Panc1 (cell line): ENCODE results near the gene CELF2. TPM values are rescaled to one million over a fixed set of nuclear protein-coding genes. Genes with fewer than 3 reads are reported as not detected.

Source experiments
- ATAC-seq: fragments of 200-7000 bp; cut with Tn5 transposase; 2 replicates; pipeline ENCODE4 v1.9.1; 2020; ENCODE audit warnings: mild to moderate bottlenecking, moderate library complexity
- BruUV-seq: library from RNA; stranded (reverse); fragments of 400-500 nt; replicated peaks from 2 replicates; lab custom pipeline; 2021; lab: Mats Ljungman, UMichigan
- CTCF ChIA-PET: fragments of 300-600 bp; sonication (Branson Sonifier 250); formaldehyde crosslinking; loops from one replicate; lab custom pipeline; 2022; ENCODE audit warnings: antibody characterized with exemption; lab: Charles Lee
- POLR2A ChIA-PET: fragments of 300-600 bp; sonication (Branson Sonifier 250); formaldehyde crosslinking; loops from one replicate; lab custom pipeline; 2022; ENCODE audit warnings: antibody characterized with exemption; lab: Charles Lee
- DNase-seq: peaks from one replicate; pipeline ENCODE4 v3.0.0-alpha.2; 2010; ENCODE audit warnings: low read depth, low spot score
- H3K27ac ChIP-seq: 2 replicates; pipeline ENCODE4 v1.5.1; 2011; ENCODE audit warnings: mild to moderate bottlenecking, low read length, inconsistent platforms
- H3K27me3 ChIP-seq: fragments of 200-500 bp; sonication (Bioruptor generic); 2 replicates; pipeline ENCODE4 v1.6.0; 2014; ENCODE audit warnings: low read length, inconsistent platforms; ENCODE audit not compliant: control insufficient read depth, insufficient read depth
- H3K36me3 ChIP-seq: fragments of 200-500 bp; sonication (Bioruptor generic); 2 replicates; pipeline ENCODE4 v1.5.1; 2014; ENCODE audit warnings: inconsistent platforms, mild to moderate bottlenecking, low read length, moderate library complexity; ENCODE audit not compliant: control insufficient read depth, insufficient read depth
- H3K4me1 ChIP-seq: 2 replicates; pipeline ENCODE4 v1.5.1; 2011; ENCODE audit warnings: inconsistent platforms, mild to moderate bottlenecking, low read length, moderate library complexity; ENCODE audit not compliant: control insufficient read depth, insufficient read depth
- H3K4me3 ChIP-seq, 2 experiments: 2 replicates each; pipeline ENCODE4 v1.5.1; 2011 to 2012; ENCODE audit warnings: low read depth in 2 of 2, low read length in 2 of 2, mild to moderate bottlenecking in 2 of 2, inconsistent platforms in 1 of 2, moderate library complexity in 1 of 2
- H3K9me3 ChIP-seq: fragments of 200-500 bp; sonication (Bioruptor generic); 2 replicates; pipeline ENCODE4 v1.5.1; 2014; ENCODE audit warnings: low read depth, mild to moderate bottlenecking, inconsistent platforms, low read length, moderate library complexity; ENCODE audit not compliant: control insufficient read depth, insufficient read depth
- CTCF ChIP-seq: fragments of 450-650 bp; IDR thresholded peaks from 2 replicates; pipeline ENCODE4 v1.5.1; 2017; ENCODE audit warnings: mild to moderate bottlenecking
- POLR2AphosphoS5 ChIP-seq: IDR thresholded peaks from 2 replicates; pipeline ENCODE4 v1.6.1; 2012; ENCODE audit warnings: mild to moderate bottlenecking, low read depth, low read length, moderate library complexity
- REST ChIP-seq, 2 experiments: IDR thresholded peaks; 2 replicates each; pipeline ENCODE4 v1.6.1; 2011 to 2012; ENCODE audit warnings: low read depth in 2 of 2, control low read depth in 1 of 2, low read length in 1 of 2, mild to moderate bottlenecking in 1 of 2, moderate library complexity in 1 of 2; ENCODE audit not compliant: insufficient read depth in 1 of 2
- SIN3A ChIP-seq: IDR thresholded peaks from 2 replicates; pipeline ENCODE4 v1.6.1; 2012; ENCODE audit warnings: low read depth, mild to moderate bottlenecking, low read length, moderate library complexity, borderline replicate concordance; ENCODE audit not compliant: insufficient read depth
- TCF7L2 ChIP-seq: IDR thresholded peaks from 2 replicates; pipeline ENCODE4 v1.6.1; 2011; ENCODE audit warnings: mild to moderate bottlenecking, low read depth, low read length, inconsistent platforms
- in situ Hi-C: cut with HindIII; loops from 2 replicates; pipeline ENCODE4 v1.10.0; 2016; ENCODE audit warnings: low sequenced_read_pairs, low pct_unique_long_range_greater_than_20kb
- intact Hi-C: fragments of 100-400 bp; cut with micrococcal nuclease; formaldehyde crosslinking; loops from one replicate; pipeline ENCODE4 v1.10.0; 2022; ENCODE audit not compliant: unreplicated experiment
- total RNA-seq: library from RNA; stranded (reverse); gene quantifications from one replicate; pipeline ENCODE4 v1.2.1, GENCODE V29; 2021; ENCODE audit not compliant: unreplicated experiment

CELF2 gene
- total RNA-seq, 1 experiment from 2014 or later, result 0.44 TPM

GRCh38 chr10:10986606-10987005, 31.1 kb upstream of the CELF2 start:
- no peak for TF ChIP-seq SIN3A
- TF ChIP-seq REST (IDR thresholded peaks at IDR 0.05; ENCODE audit: insufficient read depth in 1 of 2, low read depth in 2 of 2, low read length in 1 of 2), result no peak
- no peak for TF ChIP-seq TCF7L2
- no peak for TF ChIP-seq CTCF
- no peak for TF ChIP-seq POLR2AphosphoS5
- no TSS peak for BruUV-seq
- intact Hi-C loops (no loop called here), in situ Hi-C loops (no loop called here)
- Histone ChIP-seq H3K27me3 (no peaks in the 10 kb centered on the region), H3K9me3 (no peaks in the 10 kb centered on the region), H3K36me3 (no peaks in the 10 kb centered on the region), H3K4me1 (no peaks in the 10 kb centered on the region), H3K27ac (no peak overlapping the region), H3K4me3 (no peak overlapping the region)
- DNase-seq (no peak), ATAC-seq (no peak)
- ChIA-PET CTCF (no interaction called here), POLR2A (no interaction called here)

- no peaks in the 10 kb centered on the region for H3K4me1 ChIP-seq
- CTCF ChIA-PET, result no interaction called here
- no peaks in the 10 kb centered on the region for H3K36me3 ChIP-seq
- no peak overlapping the region for H3K4me3 ChIP-seq
- H3K9me3 ChIP-seq, result no peaks in the 10 kb centered on the region
- no peak for ATAC-seq
- in situ Hi-C loops (no loop called here), intact Hi-C loops (no loop called here)
- TF ChIP-seq REST (IDR thresholded peaks at IDR 0.05; ENCODE audit: insufficient read depth in 1 of 2, low read depth in 2 of 2, low read length in 1 of 2) (no peak), POLR2AphosphoS5 (no peak), TCF7L2 (no peak), CTCF (no peak), SIN3A (no peak)
- BruUV-seq, result no TSS peak
- H3K27ac ChIP-seq, result no peak overlapping the region
- POLR2A ChIA-PET, result no interaction called here
- H3K27me3 ChIP-seq, result no peaks in the 10 kb centered on the region
- no peak for DNase-seq
These were observed 30.6 kb upstream of the CELF2 start for GRCh38 chr10:10987111-10987510.
